ENCODE measurements around the gene TMEM116. TPM values are rescaled to one million over a fixed set of nuclear protein-coding genes. Genes with fewer than 3 reads are reported as not detected.

Gene TMEM116
- total RNA-seq, 3 donors from 2014 or later: 19.0 to 46.4 (median 29.8) TPM

- H3K27ac ChIP-seq: no peak overlapping the region
- H3K36me3 ChIP-seq: peaks cover 6% of the 10 kb centered on the region
- intact Hi-C loops (cut with DNase I; ENCODE audit: low total_unique reads): no loop called here
- DNase-seq (ENCODE audit: low spot score in 2 of 2): no peak
- H3K9me3 ChIP-seq: no peaks in the 10 kb centered on the region
- H3K4me1 ChIP-seq: no peaks in the 10 kb centered on the region
- TF ChIP-seq POLR2A (IDR thresholded peaks at IDR 0.05) (no peak), CTCF (IDR thresholded peaks at IDR 0.05) (no peak), POLR2AphosphoS5 (IDR thresholded peaks at IDR 0.05) (no peak)
- no peaks in the 10 kb centered on the region for H3K27me3 ChIP-seq
- H3K4me3 ChIP-seq: no peak overlapping the region
Observed at GRCh38 chr12:112035219-112035785, 22.3 kb upstream of the TMEM116 start.

- intact Hi-C loops (cut with DNase I; ENCODE audit: low total_unique reads): no loop called here
Observed at GRCh38 chr12:112032292-112032691, 19.3 kb upstream of the TMEM116 start.

GRCh38 chr12:112031472-112031871 lies 18.5 kb upstream of the TMEM116 start:
- peaks cover 6% of the 10 kb centered on the region for H3K36me3 ChIP-seq
- no peak for DNase-seq (ENCODE audit: low spot score in 2 of 2)
- intact Hi-C loops (cut with DNase I; ENCODE audit: low total_unique reads): no loop called here
- no peak for TF ChIP-seq POLR2AphosphoS5 (IDR thresholded peaks at IDR 0.05)
- no peak for TF ChIP-seq POLR2A (IDR thresholded peaks at IDR 0.05)
- no peak for TF ChIP-seq CTCF (IDR thresholded peaks at IDR 0.05)
- no peaks in the 10 kb centered on the region for H3K27me3 ChIP-seq
- H3K9me3 ChIP-seq: no peaks in the 10 kb centered on the region
- H3K4me1 ChIP-seq: no peaks in the 10 kb centered on the region
- H3K4me3 ChIP-seq: no peak overlapping the region
- H3K27ac ChIP-seq: no peak overlapping the region

More at GRCh38 chr12:112032292-112032691, 19.3 kb upstream of the TMEM116 start:
- Histone ChIP-seq H3K9me3 (no peaks in the 10 kb centered on the region), H3K4me3 (no peak overlapping the region), H3K27ac (no peak overlapping the region), H3K4me1 (no peaks in the 10 kb centered on the region), H3K27me3 (no peaks in the 10 kb centered on the region), H3K36me3 (peaks cover 6% of the 10 kb centered on the region)
- TF ChIP-seq POLR2A (IDR thresholded peaks at IDR 0.05) (no peak), POLR2AphosphoS5 (IDR thresholded peaks at IDR 0.05) (no peak)
- no peak for DNase-seq (ENCODE audit: low spot score in 2 of 2)

- Histone ChIP-seq H3K36me3 (no peaks in the 10 kb centered on the region), H3K27ac (no peak overlapping the region), H3K9me3 (no peaks in the 10 kb centered on the region), H3K4me1 (no peaks in the 10 kb centered on the region), H3K4me3 (no peak overlapping the region), H3K27me3 (no peaks in the 10 kb centered on the region)
- TF ChIP-seq POLR2AphosphoS5 (IDR thresholded peaks at IDR 0.05): no peak
- TF ChIP-seq CTCF (IDR thresholded peaks at IDR 0.05): no peak
- TF ChIP-seq POLR2A (IDR thresholded peaks at IDR 0.05): no peak
- intact Hi-C loops (cut with DNase I; ENCODE audit: low total_unique reads): no loop called here
- DNase-seq (ENCODE audit: low spot score in 2 of 2): no peak
Observed at GRCh38 chr12:112029301-112029700, 16.3 kb upstream of the TMEM116 start.

- Histone ChIP-seq H3K27ac (peak overlapping the region in 1 of 2 donors; percentile 48), H3K27me3 (no peaks in the 10 kb centered on the region), H3K4me1 (no peaks in the 10 kb centered on the region), H3K36me3 (peaks cover 7% of the 10 kb centered on the region), H3K4me3 (no peak overlapping the region), H3K9me3 (no peaks in the 10 kb centered on the region)
- no peak for DNase-seq (ENCODE audit: low spot score in 2 of 2)
- TF ChIP-seq POLR2AphosphoS5 (IDR thresholded peaks at IDR 0.05) (no peak), CTCF (IDR thresholded peaks at IDR 0.05) (no peak)
- intact Hi-C loops (cut with DNase I; ENCODE audit: low total_unique reads): no loop called here
Observed at GRCh38 chr12:112025808-112026375, 12.9 kb upstream of the TMEM116 start.

Measured in breast epithelium (tissue), 4 donors.